ENCODE measurements around the gene PHLPP1.
"Not testable (repeated sequence)": the region's sequence is repeated elsewhere in the genome, so short reads cannot be mapped to it uniquely, and the experiment has no call there.

The PHLPP1 gene

DNA sequence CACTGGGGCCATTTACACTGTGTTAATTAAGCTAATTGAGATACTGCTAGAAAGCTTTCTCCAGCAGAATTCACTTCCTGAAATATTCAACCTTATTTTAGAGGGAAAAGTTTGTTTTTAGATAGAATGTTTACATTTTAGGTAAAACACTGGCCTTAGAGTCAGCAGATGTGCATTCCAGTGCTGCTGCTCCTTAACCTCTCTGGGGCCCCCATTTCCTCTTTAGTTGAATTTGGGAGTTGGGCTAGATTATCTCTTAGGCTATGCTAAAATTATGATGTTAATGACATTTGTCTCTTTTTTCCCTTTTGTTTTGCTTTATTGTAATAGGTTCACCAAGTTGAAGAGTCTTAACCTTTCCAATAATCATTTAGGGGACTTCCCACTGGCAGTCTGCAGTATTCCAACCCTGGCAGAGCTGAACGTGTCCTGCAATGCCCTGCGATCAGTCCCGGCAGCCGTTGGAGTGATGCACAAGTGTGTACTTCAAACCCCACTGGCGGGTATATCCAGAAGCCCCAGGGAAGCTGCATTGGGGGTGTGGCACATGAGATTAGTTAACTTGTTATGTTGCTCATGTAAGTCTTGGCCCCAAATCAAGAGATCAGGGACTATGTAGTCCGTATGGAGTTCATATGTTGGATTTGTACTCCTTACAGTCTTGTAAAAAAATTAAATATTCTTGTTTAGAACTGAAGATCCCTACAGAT, 179.5 kb downstream of the PHLPP1 start:
- DNase-seq (ENCODE audit: low read depth), result no peak

DNA sequence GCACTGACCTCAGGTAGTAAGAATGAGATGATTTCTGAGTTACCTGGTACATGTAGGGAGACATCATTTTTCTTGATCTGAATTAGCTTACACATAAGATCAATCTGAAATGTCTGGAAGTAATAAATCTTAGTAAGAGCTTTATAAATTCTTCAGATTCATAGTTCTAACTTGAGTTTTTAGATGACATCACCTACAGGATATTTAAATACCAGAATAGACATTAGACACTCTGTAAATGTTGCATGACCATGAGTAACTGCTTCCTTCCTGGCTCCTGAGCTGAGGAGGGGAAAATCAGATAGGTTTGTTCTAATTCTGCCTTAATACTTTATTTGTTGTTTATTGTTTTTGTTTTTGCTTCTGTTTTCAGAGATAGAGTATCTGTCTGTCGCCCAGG, 181.8 kb downstream of the PHLPP1 start:
- no peak for DNase-seq (ENCODE audit: low read depth)

DNA sequence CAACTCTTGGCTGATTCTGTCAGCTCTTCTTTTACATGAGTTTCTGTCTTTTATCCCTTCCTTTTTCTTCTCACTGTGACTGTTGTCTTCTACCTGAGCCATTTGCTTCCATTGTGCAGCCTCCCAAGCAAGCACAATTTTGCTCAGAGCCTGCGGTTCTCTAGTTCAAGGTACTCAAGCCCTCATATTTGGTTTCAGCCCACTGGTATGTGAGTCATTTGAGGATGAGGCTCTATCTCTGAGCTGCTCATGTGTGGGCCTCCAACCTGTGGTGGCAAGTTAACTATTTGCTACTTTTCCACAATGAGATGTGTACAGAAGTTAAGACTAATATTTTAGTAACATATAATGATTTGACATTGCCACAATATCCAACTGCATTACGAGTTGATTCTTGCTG, 183.0 kb downstream of the PHLPP1 start:
- DNase-seq (ENCODE audit: low read depth), result no peak

DNA sequence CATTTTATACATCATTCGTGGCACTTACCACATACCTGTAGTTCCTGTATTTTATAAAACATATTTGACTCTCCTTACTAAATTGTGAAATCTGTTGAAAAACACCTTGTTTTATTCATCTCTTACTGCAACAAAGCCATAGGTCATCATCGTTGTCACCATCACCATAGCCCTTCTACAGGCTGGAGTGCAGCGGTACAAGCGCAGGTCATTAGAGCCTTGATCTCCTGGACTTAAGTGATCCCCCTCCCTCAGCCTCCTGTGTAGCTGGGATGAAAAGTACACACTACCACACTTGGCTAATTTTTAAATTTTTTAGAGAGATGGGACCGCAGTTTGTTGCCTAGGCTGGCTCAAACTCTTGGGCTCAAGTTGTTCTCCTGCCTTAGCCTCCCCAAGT, 184.2 kb downstream of the PHLPP1 start:
- DNase-seq (ENCODE audit: low read depth), result no peak

DNA sequence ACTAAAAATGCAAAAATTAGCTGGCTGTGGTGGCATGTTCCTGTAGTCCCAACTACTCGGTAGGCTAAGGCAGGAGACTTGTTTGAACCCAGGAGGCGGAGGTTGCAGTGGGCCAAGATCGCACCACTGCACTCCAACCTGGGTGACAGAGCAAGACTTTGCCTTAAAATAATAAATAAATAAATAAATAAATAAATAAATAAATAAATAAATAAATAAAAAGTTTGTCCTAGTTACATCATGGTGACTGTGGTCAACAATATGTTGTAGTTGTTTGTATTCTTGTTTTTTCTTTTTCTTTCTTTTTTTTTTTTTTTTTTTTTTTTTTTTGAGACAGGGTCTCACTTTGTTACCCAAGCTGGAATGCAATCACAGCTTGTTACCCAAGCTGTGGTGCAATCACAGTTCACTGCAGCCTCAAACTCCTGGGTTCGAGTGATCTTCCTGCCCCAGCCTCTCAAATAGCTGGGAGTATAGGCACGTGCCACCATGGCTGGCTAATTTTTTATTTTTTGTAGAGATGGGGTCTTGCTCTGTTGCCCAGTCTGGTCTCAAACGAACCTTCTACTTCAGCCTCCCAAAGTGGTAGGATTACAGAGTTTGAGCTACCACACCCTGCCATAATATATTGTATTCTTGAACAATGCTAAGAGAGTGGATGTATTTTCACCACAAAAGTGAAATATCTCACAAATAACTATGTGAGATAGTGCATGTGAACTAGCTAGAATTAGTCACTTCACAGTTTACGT, 185.0 kb downstream of the PHLPP1 start:
- no peak for DNase-seq (ENCODE audit: low read depth)

DNA sequence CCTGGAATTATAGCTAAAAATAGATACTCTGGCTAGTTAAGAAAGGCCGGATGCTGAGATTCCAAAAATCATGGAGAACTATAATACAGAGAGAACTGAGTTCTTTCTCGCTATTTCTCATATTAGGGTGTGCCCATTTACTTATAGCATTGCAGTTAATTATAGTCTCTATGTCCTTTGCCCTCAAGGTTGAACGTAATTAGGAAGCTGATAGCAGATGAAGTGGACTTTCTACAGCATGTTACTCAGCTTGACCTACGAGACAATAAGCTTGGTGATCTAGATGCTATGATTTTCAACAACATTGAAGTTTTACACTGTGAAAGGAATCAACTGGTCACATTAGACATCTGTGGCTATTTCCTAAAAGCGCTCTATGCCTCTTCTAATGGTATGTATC, 187.4 kb downstream of the PHLPP1 start:
- DNase-seq (ENCODE audit: low read depth), result no peak

DNA sequence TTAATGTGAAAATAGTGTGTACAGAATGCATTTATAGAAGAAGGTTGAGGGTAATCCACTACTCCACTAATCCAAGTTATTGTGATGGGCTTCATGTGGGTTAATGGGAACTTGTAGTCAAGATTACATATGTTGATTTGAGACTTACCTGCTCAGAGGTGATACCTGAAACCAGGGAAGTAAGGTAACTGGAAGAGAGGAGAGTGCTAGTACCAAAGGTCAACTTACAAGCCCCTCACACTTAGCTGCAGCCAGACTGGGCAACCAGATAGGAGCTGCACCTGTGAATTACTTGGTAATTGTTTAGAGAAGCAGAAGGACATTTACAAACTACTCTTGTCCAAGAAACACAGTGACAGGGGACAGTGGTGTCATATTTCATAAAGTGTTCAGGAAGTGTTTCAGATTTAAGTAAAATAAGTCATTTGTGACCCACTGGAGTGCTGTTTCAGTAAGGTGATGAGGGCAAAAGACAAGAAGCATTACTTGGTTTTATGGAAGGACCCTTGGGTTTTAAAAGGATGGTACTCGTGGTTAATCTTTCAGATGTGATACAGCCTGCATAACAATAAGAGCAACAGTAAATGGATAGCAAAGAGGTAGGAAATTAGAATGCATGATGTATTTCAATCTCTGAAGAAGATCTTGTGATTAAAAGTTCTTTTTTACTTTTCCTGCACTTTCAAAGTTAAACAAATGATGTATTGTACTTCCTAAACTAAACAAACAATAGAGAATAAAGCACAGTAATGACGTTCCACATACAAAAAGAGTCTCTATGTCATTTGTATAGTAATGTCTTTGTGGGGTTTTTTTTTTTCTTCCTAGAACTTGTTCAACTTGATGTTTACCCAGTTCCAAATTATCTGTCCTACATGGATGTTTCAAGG, 189.3 kb downstream of the PHLPP1 start:
- no peak for DNase-seq (ENCODE audit: low read depth)

DNA sequence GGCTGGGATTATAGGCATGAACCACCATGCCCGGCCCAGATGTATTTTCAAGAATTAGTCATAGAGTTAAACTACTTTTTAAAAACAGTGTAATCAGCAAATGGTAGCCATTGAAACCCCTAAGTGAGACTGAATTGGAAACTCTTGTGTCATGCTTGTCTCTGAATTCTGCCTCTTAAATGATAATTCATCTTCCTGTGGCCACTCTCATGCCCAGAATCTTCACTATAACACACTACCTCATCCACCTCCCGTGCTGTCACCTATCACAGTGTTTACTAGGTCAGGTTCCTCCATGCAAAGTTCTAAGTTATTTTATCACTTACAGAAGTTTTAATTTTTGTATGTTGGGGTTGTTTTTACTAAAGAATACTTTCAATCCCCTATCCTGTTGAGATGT, 197.5 kb downstream of the PHLPP1 start:
- no peak for DNase-seq (ENCODE audit: low read depth)

DNA sequence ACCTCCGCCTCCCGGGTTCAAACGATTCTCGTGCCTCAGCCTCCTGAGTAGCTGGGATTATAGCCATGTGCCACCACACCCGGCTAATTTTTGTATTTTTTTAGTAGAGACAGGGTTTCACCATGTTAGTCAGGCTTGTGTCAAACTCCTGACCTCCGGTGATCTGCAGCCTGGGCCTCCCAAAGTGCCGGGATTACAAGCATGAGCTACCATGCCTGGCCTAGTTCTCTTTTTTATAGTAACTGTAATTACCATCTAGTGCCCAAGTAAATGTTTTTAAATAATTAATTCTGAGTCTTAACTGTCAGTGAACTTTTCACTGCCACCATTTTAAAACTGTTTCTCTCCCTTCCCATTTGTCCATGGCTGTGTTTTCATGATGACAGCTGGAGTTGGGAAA, 198.5 kb downstream of the PHLPP1 start:
- DNase-seq (ENCODE audit: low read depth), result not testable (repeated sequence)

DNA sequence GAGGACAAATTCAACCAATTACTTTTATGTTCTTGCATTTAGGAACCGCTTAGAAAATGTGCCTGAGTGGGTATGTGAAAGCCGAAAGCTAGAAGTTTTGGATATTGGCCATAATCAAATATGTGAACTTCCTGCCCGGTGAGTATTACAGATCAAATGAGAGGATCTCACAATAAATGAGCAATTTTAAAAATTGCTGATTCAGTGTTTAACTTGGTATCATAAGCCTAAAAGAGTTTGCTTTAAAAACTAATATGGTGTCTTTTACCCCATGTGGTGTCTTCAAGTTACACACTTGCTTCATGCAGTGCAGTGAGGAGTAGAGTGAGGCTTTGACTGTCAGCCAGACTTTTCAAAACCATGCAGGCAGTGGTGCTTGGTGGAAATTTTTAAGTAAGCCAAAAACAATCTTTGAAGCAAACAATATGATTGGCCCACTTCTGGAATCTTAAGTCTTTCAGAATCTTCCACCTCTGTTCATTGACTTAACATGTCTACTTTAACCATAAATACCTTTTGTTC, 199.6 kb downstream of the PHLPP1 start:
- DNase-seq (ENCODE audit: low read depth), result no peak

DNA sequence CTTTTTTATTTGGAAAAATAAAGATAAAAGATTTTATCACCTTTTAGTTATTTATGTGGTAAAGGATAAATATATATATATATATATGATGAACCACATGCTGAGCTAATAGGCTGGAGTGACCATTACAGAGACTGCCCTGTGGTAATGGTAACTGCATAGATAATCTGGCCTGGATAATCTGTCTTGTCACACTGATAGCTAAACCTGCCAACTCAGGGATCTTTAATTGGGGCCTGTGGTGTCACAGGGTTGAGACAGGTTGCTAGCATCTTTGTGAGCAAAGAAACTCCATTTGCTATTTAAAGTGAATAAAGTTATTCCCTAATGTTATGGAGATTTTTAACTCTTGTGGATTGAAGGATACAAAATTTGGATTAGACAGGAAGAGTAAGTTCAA, 203.0 kb downstream of the PHLPP1 start:
- no peak for DNase-seq (ENCODE audit: low read depth)

DNA sequence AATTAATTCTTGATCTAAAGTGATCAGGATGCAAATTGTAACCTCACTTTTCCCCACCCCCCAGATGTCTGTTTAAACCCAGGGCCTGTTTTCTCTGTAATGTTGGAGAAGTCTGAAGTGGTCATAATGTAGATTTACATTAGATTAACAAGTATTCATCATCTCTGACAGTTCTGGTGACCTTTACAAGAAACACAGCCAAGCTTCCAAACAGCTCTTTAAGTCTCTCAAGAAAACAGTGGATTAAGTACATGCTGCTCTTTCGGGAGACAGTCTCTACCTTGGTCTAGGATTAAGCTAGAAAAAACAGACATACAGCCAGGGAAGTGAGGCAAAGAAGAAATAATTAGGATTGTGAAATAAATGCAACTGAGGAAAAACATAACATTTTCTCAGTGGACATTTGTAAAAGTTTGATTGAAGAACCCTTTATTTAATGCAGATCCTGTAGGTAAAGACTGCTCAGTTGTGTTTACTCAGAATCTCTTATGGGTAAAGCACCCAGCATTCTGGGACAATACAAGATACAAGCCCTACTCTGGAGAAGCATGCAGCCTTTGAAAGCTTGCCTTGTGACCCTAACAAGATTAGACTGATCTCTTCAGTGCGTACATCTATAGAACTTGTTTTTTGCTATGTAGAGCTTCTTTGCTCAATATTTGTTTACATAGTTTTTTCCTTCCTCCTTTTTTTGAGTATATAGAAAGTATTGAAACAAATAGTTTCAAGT, 203.9 kb downstream of the PHLPP1 start:
- DNase-seq (ENCODE audit: low read depth), result no peak

DNA sequence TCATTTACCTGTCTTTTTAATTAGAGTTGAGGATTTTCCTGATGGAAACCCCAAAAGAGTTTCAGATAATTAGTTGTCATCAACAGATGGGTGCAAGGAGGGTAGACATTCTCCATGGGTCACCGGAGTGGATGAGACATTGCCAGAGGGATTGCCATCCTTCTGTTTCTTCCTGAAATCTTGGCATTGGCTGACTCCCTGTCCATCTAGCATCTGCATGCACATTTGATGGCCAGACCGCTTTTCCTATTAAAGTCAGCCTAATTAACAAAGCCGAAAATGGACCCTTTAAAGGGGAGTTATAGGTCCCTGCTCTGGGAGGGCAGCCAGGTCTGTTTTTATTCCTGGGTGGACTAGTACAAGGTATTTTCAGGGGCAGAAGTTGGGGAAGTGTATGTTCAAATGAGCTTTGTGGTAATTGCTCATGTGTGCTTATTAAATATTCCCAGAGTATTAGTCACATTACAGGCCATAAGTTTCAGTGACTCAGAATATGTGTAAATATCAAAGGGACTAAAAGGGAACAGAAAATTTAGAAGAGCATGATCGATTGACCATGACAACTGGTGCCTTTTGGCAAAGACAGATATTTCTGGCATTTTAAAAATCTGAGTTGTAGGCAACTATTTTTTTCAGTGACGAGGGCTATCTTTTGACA, 209.8 kb downstream of the PHLPP1 start:
- no peak for DNase-seq (ENCODE audit: low read depth)

DNA sequence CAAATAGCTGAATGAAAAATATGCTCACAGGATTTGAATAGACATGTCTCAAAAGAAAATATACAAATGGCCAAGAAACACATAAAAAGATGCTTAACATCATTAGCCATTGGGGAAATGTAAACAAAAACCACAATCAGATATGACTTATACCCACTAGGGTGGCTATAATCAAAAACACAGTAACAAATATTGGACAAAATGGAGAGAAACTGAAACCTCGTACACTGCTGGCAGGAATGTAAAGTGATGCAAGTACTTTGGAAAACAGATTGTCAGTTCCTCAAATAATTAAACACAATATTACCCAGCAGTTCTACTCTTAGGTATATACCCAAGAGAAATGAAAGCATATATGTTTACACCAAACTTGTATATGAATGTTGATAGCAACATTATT, 213.0 kb downstream of the PHLPP1 start:
- DNase-seq (ENCODE audit: low read depth), result no peak

DNA sequence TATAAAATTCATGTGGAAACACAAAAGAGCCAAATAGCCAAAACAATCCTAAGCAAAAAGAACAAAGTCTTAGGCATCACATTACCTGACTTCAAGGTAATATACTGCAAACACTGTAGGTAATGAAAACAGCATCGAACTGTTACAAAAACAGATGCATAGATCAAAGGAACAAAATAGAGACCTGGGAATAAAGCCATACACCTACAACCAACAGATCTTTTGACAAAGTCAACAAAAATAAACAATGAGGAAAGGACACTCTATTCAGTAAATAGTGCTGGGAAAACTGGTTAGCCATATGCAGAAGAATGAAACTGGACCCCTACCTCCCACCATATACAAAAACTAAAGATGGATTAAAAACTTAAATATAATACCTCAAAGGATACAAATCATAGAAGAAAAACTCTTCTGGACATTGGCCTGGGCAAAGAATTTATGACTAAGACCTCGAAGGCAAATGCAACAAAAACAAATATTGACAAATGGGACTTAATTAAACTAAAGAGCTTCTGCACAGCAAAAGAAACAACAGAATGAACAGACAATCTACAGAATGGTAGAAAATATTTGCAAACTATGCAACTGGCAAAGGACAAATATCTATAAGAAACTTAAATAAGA, 218.0 kb downstream of the PHLPP1 start:
- no peak for DNase-seq (ENCODE audit: low read depth)

DNA sequence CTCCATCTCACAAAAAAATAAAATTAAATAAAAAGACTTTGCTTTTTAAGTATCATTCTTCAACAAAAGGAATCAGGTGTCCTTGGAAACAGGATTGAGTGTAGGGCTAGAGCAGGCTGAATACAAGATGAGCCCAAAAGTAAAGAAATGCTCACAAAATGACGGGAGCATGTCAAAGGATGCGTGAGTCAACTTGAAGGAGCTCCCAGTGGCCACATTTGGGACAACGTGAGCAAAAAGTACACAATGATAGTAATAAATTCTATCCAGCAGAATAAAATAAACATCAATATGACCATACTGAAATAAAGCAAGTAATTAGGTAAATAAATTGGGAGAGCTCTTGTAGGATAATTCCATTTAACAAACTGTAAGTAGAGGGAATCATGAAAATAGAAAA, 220.7 kb downstream of the PHLPP1 start:
- no peak for DNase-seq (ENCODE audit: low read depth)

DNA sequence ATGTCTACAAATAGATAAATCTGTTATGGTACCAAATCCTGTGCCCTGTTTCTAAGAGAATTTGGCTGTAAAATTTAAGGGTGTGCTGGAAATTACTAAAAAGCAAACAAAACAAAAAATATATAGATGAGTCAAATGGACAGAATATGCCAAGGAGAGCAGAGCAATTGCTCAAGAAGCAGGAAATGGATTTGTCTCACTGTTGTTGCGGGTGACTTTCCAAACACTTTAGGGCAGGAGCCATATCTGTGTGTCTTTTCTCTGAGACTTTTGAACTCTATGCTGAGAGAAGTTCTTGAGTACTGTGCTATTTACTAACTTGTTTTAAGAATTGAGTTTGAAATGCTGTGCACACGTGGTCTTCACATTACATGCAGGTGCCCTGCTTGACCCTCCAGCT, 221.7 kb downstream of the PHLPP1 start:
- no peak for DNase-seq (ENCODE audit: low read depth)

DNA sequence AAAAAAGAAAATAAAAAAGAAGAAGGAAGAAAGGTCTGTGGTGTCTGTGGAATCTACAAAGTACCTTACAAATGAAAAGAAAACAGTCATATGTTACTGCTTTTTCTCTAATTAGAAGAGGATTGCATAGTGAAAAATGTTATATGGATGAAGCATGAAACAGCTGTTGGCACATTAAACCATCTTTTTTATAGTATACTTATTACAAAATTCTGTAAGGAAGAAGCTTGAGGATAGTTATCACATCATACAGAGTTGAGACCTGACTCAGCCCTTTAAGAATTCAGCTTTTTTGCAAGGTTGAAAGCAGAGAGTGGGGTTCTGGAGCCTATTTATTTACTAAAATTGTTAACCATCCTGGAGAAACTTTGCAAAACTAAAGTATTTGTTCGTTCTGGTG, 222.7 kb downstream of the PHLPP1 start:
- no peak for DNase-seq (ENCODE audit: low read depth)

DNA sequence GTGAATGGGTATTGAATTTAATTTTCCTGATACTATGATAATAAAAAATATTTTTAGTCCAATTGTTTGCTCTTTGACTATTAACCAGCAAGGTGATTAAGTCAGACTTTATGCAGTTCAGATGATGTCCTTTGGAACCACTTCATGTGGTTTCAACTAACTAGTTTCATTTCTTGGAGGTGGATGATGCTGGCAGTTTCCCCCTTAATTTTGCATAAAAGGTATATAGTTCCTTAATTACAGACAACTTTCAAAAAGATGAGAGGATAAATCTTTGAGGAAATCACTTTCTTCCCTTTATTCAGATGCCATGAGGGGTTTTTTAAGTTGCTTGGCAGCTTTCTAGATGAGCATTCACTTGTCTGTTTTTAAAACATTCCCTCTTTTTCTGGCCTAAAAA, 223.1 kb downstream of the PHLPP1 start:
- no peak for DNase-seq (ENCODE audit: low read depth)

DNA sequence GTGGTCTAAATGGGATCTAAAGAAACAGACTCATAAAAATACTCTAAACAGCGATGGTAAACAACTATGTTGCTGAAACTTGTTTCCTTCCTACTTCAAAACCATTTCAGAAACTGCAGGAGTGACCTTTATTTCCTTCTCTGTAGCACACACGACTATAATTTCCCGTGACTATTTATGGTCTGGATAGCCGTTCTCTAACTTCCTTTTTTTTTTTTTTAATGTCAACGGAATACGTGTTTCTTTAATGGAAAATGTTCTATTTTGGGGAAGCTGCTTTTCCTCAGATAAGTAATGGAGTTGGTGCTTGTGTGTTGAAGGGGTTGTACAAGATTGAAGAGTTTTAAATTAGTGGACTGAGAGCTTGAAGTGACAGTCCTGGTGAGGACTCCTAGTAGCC, 224.1 kb downstream of the PHLPP1 start:
- DNase-seq (ENCODE audit: low read depth), result no peak

DNA sequence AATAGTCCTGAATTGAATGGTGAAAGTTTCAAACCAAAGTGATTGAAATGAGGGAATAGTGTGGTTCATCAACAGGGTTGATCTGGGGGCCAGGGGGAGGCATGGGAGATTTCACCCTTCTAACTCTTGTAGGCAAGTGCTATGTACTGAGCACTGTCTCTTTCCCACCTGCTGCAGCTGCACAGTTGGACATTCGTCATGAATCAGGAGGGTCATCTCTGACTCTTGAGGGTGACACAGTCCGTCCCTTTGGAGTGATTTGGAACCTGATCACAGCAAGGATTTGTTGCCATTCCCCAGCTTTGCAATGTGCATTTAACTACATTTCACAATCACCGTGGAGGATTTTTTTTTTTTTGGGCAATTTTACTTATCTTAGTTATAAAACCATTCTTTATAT, 224.6 kb downstream of the PHLPP1 start:
- no peak for DNase-seq (ENCODE audit: low read depth)

All from stimulated activated CD8-positive, alpha-beta memory T cell treated with anti-CD3 and anti-CD28 coated beads, Interleukin-15, amount 100 ng/mL, for 24 hours (primary cell).